GM19372 (cell line): ENCODE data around the gene ZNF770.
A peak's percentile ranks its signal among the peaks of the same experiment; 100 is the strongest.

Source experiments
- ATAC-seq: cut with Tn5 transposase; IDR thresholded peaks from one replicate; pipeline ENCODE4 v1.9.1; 2021; ENCODE audit warnings: mild to moderate bottlenecking, low read depth, moderate library complexity; ENCODE audit not compliant: unreplicated experiment

Gene ZNF770, protein sequence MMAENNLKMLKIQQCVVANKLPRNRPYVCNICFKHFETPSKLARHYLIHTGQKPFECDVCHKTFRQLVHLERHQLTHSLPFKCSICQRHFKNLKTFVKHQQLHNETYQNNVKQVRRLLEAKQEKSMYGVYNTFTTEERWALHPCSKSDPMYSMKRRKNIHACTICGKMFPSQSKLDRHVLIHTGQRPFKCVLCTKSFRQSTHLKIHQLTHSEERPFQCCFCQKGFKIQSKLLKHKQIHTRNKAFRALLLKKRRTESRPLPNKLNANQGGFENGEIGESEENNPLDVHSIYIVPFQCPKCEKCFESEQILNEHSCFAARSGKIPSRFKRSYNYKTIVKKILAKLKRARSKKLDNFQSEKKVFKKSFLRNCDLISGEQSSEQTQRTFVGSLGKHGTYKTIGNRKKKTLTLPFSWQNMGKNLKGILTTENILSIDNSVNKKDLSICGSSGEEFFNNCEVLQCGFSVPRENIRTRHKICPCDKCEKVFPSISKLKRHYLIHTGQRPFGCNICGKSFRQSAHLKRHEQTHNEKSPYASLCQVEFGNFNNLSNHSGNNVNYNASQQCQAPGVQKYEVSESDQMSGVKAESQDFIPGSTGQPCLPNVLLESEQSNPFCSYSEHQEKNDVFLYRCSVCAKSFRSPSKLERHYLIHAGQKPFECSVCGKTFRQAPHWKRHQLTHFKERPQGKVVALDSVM

DNA sequence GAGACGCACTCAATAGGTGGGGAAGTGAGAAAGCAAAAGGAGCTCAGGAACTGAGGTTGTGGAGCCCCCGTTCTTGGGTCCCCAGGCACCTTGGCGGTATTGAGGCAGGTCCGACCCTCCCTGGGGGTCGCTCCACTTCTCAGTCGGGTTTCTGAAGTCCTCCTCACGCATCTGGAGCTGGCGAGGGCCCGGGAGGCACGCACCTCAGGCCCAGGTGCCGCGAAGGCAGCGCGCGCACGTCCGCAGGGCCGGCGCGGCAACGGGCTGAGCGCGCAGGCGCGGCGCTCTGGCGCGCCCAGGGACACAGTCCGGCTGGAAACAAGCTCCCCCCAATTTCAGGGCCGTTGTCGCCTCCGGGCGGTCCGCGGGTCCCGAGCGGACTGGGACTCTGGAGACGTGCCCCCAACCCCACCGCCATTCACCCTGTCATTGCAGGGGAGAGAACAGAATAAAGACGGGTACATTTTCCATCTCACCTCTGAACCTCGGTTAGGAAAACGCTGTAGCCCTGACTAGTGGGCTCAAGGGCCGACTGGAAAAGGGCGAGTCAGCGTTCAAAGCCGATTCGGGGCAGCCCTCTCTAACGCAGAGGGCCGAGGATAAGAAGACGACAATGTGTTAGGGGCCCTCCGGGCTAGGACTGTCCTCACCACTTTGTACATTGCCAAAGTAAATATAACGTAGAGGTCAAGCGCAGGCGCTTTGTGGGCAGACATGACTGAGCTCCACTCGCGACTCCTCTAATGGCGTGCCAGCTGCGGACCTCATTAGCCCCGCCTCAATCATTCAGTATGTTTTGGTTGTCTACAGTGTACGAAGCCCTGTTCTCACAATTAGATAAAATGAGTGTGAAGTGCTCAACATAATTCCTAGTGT lies at the start of gene ZNF770:
ZNF770 (minus strand) TSS at position 261 of the 876 bp plus-strand sequence. CDS start 4,853 bp downstream, outside the sequence.
- peak; percentile 76 for ATAC-seq

- ATAC-seq = no peak
These were observed 40.3 kb upstream of the ZNF770 start for GRCh38 chr15:35028235-35028984.

DNA sequence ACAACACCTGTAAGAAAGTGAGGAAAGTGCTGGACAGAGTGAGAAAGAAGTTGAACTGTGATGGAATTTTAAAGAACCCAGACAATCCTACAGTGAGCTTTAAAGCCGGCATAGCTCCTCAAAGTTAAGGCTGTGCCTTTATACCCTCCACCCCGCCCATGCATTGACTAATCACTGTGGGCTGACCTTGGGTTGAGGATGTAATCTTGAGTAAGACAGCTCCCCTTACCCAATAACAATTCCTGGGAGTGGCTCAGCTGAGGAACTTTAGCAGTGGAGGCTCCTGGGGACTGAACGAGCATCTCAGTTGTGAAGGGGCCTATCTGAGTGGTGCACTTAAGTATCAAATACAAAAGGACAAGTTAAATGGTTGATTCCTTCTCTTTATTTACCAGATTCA lies 35.7 kb upstream of the ZNF770 start:
- no peak for ATAC-seq

DNA sequence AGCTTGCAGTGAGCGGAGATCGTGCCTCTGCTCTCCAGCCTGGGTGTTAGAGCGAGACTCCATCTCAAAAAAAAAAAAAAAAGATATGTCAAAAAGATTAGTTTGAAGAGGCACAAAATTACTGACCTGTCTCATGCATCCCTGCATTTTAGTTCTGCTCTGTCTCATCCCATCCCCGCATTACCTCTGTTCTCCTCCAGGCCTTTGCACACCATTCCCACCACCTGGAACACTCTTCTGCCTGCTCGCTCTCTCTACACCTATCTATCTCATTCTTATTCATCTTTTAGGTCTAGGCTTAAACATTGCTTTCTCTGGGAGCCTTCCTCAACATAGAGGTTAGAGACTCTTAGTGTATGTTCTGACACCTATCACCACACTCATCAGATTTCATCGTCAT lies 32.9 kb upstream of the ZNF770 start:
- ATAC-seq = no peak

DNA sequence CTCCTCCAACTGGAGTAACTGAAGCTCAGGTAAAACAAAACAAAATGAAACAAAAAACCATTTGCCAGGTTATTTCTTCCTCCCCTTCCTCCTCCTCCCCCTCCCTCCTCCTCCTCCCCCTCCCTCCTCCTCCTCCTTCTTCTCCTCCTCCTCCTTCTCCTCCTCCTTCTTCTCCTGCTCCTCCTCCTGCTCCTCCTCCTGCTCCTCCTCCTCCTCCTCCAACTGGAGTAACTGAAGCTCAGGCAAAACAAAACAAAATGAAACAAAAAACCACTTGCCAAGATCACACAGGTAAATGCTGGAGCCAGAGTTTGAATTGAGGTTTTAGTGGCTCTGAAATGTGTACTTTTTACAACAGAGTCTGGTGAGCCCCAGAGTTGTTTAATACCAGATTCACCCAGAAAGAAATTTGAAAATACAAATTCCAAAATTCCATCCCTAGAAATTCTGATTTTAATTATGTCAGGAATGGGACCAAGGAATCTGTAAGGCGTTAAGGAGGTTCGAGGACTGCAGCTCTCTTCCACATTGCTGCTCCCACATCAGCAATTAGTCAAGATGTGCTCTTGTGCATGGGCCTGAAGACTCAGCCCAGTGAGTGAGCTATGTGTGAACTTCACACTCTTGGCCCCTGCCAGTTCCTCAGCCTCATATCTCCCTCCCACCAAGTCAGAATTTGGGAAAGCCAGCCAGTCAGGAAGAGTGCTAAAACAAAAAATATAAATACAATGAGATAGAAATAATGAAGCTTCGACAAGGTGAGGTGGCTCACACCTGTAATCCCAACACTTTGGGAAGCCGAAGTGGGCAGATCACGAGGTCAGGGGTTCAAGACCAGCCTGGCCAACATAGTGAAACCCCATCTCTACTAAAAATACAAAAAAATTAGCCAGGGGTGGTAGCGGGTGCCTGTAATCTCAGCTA lies 31.6 kb upstream of the ZNF770 start:
- ATAC-seq = no peak

DNA sequence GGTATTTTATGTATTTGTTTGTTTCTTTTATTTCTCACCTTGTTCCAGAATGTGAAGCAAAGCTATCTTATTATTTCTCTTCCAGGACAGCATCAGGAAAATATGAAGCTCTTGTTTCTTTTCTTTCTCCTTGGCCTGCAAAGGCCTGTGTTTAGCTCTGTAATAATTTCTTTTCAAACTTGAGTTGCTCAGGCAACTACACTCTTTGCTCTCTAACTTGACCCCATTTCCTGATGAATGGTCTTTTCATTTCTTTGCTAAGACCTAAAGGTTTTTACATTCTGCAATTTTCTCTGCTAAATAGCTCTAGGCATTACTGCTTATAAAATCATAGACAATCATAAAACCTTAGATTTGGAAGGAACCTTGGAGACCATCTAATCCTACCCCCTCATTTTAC lies 26.2 kb upstream of the ZNF770 start:
- no peak for ATAC-seq

GRCh38 chr15:35013370-35013769 lies 25.3 kb upstream of the ZNF770 start:
- ATAC-seq = no peak

GRCh38 chr15:35007397-35007796 lies 19.3 kb upstream of the ZNF770 start:
- no peak for ATAC-seq

DNA sequence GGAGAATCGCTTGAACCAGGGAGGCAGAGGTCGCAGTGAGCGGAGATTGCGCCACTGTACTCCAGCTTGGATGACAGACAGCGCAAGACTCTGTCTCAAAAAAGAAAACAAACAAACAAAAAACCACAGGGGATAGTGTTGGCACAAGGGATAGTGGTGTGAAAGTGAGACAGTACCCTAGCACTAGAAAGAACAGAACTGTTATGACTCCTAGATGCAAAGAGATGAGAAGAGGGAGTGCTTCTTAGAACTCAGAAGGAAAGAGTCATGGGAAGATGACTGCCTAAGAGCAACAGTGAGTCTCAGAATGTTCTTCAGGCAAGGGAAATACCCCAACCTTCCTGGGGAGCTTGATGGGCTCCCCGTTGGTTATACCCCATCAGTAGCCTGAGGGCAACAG lies 17.8 kb upstream of the ZNF770 start:
- ATAC-seq = no peak

DNA sequence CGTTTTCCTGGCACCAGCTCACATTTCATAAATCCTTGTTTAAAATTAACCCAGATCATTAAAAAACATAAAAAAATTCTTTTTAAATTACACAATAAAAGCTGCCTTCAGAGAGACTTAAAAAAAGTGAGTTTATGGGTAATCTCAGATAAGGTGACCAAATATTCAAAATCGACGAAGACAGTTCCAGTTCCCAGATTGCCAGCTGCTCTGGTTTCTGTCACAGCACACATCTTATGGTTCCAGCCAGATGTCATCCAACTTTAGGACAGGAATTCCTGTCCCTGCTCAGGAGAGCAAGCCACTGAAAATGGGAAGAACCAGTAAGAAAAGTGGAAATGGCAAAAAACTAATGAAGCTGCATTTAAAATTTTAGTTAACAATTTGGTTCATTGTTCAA lies 15.8 kb upstream of the ZNF770 start:
- no peak for ATAC-seq

- ATAC-seq = no peak
These were observed 12.4 kb upstream of the ZNF770 start for GRCh38 chr15:35000511-35000910.

GRCh38 chr15:34999906-35000305 lies 11.8 kb upstream of the ZNF770 start:
- ATAC-seq = no peak

DNA sequence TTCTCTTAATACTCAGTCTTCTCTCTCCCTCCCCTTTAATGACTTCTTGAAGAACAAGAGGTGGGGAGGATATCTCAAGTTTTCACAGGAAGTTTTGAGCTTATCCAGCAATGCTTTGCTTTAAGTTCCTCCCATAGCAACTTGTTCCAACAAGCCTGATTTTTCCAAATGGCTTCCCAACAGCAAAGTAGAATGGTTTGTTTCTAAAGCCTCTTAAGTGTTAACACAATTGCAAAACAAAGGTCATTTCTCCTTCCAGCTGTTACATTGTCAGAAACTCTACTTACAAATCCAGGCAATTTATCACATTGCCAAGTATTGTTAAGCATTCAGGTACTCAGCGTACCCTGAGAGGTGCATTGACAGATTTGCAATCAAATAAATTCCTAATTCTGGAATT lies 6.8 kb upstream of the ZNF770 start:
- no peak for ATAC-seq

- ATAC-seq = peak; percentile 83
These were observed 5.8 kb upstream of the ZNF770 start for GRCh38 chr15:34993877-34994276.

- ATAC-seq = no peak
These were observed 5.3 kb upstream of the ZNF770 start for GRCh38 chr15:34993412-34993811.

DNA sequence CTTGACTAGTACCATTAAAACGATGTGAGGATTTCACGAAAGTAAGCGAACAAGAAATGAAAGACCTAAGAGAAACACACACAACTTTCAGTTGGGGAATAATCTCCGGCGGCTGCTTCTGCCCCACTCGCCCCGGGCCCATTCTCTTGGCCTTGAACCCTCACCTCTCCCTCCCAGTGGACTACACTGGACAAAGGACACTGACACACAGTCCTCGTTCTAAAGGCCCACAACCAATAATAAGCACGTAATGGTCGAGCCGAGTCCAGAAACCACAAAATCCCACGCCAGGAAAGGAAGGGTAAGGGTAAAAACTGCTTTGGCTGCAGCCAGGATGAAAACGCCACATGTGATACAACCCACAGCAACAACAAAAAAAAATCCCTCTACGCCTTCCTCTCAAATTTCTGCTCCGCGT lies 469 bp downstream of the ZNF770 start:
- ATAC-seq = no peak

GRCh38 chr15:34986771-34987480 lies 1.2 kb downstream of the ZNF770 start:
- no peak for ATAC-seq

GRCh38 chr15:34986326-34986725 lies 1.8 kb downstream of the ZNF770 start:
- ATAC-seq = no peak
